ENCODE measurements around the gene AMY1B.
"Not testable (repeated sequence)": the region's sequence is repeated elsewhere in the genome, so short reads cannot be mapped to it uniquely, and the experiment has no call there.

GRCh38 chr1:103641194-103641593 is 54.8 kb downstream of the AMY1B start:
- not testable (repeated sequence) for TF ChIP-seq CTCF, POLR2A (IDR thresholded peaks at IDR 0.05)

All from vagina (tissue), 2 donors.